ENCODE measurements around the gene SND1. TPM values are rescaled to one million over a fixed set of nuclear protein-coding genes. Genes with fewer than 3 reads are reported as not detected.

SND1 gene
- total and polyA plus RNA-seq, 3 experiments from 2014 or later, result 121 to 203 (median 198) TPM

DNA sequence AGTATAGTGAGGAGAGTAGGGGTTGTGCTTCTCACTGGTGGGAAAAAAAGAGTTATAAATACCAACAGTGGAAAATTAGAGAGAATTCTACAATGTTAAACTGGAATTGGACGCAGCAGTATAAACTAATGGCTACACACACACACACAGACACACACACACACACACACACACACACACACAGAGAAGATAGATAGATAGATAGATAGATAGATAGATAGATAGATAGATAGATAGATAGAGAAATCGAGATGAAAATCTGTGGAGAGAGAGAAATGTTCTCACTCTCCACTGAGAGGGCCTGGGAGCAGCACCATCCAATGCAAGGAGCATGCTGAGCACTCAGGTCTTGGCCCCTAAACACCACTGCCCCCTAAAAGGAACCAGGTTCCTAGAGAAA lies 479.1 kb downstream of the SND1 start:
- peaks cover 11 to 12% (median 11%) of the 10 kb centered on the region in 3 donors for H3K4me1 Mint-ChIP-seq
- Histone ChIP-seq H3K27me3 (ENCODE audit: insufficient read depth, low read length, poor library complexity, severe bottlenecking) (peaks cover 10% of the 10 kb centered on the region), H3K27ac (ENCODE audit: low read depth, low read length) (no peak overlapping the region), H3K36me3 (ENCODE audit: insufficient read depth, low read length) (no peaks in the 10 kb centered on the region), H3K4me3 (ENCODE audit: low read length) (no peak overlapping the region), H3K9me3 (ENCODE audit: low read length) (no peaks in the 10 kb centered on the region), H3K4me1 (ENCODE audit: insufficient read depth, low read length) (peaks cover 13% of the 10 kb centered on the region)
- no peak overlapping the region for H3K4me3 Mint-ChIP-seq
- POLR2A ChIA-PET, result no interaction called here
- CTCF ChIA-PET, result no interaction called here
- no peaks in the 10 kb centered on the region for H3K9me3 Mint-ChIP-seq
- no peaks in the 10 kb centered on the region for H3K36me3 Mint-ChIP-seq
- peaks cover 23 to 30% of the 10 kb centered on the region in 2 donors for H3K27me3 Mint-ChIP-seq
- DNase-seq, result no peak
- no peak overlapping the region for H3K27ac Mint-ChIP-seq

DNA sequence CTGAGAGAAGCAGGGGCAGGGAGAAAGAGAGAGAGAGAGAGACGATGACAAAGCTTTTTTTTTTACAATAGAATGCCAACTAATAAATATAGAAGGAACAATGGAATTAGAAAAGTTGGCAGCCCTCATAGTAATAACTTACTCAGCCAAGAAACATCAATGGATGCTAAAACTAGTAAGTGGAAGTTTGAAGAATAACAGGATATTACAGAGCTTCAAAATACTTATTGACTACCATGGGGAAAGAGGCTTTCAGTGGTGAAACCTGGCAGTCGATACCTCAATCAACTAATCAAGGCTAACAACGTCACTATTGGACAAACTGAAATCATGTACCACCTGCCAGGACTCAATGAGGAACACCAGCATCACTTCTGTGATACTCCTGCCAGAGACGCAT lies 479.7 kb downstream of the SND1 start:
- Mint-ChIP-seq H3K4me3 (no peak overlapping the region), H3K27me3 (peaks cover 28 to 30% of the 10 kb centered on the region in 2 donors), H3K36me3 (no peaks in the 10 kb centered on the region), H3K9me3 (no peaks in the 10 kb centered on the region), H3K27ac (no peak overlapping the region), H3K4me1 (peaks cover 11 to 14% (median 11%) of the 10 kb centered on the region in 3 donors)
- no peak overlapping the region for H3K27ac ChIP-seq (ENCODE audit: low read depth, low read length)
- no peaks in the 10 kb centered on the region for H3K36me3 ChIP-seq (ENCODE audit: insufficient read depth, low read length)
- POLR2A ChIA-PET, result no interaction called here
- peaks cover 17% of the 10 kb centered on the region for H3K4me1 ChIP-seq (ENCODE audit: insufficient read depth, low read length)
- peaks cover 14% of the 10 kb centered on the region for H3K27me3 ChIP-seq (ENCODE audit: insufficient read depth, low read length, poor library complexity, severe bottlenecking)
- DNase-seq, result no peak
- no peak overlapping the region for H3K4me3 ChIP-seq (ENCODE audit: low read length)
- CTCF ChIA-PET, result no interaction called here
- no peaks in the 10 kb centered on the region for H3K9me3 ChIP-seq (ENCODE audit: low read length)

DNA sequence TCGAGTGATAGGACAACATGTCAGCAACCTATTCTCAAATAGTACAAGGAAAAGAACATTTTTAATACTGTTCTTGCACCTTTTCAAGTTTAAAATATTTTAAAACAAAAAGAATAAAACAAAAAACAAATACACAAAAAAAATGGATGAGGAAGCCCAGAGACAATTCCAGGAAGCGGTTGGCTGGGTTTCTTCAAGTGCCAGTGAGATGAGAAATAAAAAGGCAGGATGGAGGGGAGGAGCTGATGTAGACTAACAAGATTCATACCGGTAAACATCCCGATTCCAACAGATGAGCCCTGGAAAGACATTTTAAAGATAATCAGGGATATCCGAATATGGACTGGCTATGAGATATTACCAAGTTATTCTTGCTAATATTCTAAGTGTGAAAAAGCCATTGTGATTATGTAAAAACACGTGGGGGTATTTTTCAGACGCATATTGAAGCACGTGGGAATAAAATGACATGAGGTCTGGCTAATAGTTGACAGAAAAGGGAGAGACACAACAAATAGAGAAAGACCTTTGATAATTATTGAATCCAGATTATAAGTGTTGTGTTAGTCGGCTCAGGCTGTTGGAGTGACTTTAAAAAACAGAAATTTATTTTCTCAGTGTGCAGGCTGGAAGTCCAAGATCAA lies 480.6 kb downstream of the SND1 start:
- Histone ChIP-seq H3K27ac (ENCODE audit: low read depth, low read length) (no peak overlapping the region), H3K27me3 (ENCODE audit: insufficient read depth, low read length, poor library complexity, severe bottlenecking) (peaks cover 14% of the 10 kb centered on the region), H3K9me3 (ENCODE audit: low read length) (no peaks in the 10 kb centered on the region), H3K36me3 (ENCODE audit: insufficient read depth, low read length) (no peaks in the 10 kb centered on the region), H3K4me1 (ENCODE audit: insufficient read depth, low read length) (peaks cover 17% of the 10 kb centered on the region), H3K4me3 (ENCODE audit: low read length) (no peak overlapping the region)
- Mint-ChIP-seq H3K4me3 (peak overlapping the region in 1 of 7 donors; percentile 14), H3K36me3 (no peaks in the 10 kb centered on the region), H3K4me1 (peaks cover 11 to 14% (median 11%) of the 10 kb centered on the region in 3 donors), H3K27me3 (peaks cover 28 to 36% of the 10 kb centered on the region in 2 donors), H3K27ac (no peak overlapping the region), H3K9me3 (no peaks in the 10 kb centered on the region)
- ChIA-PET POLR2A (no interaction called here), CTCF (no interaction called here)
- DNase-seq, result no peak

DNA sequence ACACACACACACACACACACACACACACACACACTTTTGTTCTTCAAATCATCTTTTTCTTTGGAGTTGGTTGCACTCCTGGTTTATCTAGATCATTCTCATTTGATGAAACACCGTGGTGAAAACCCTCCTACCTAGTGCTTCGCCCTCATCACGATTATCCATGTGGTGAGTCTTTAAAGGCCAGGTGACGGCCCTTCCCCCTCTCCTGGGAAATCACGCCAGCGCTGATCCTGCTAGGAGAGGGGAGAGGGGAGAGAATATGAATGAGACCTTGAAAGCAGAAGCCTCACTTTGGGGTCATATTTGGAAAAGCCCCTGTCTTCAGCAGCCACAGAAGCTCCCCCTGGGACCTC lies 483.1 kb downstream of the SND1 start:
- Histone ChIP-seq H3K9me3 (ENCODE audit: low read length) (no peaks in the 10 kb centered on the region), H3K4me3 (ENCODE audit: low read length) (peak overlapping the region; percentile 67), H3K27me3 (ENCODE audit: insufficient read depth, low read length, poor library complexity, severe bottlenecking) (peaks cover 14% of the 10 kb centered on the region), H3K36me3 (ENCODE audit: insufficient read depth, low read length) (no peaks in the 10 kb centered on the region), H3K4me1 (ENCODE audit: insufficient read depth, low read length) (peaks cover 17% of the 10 kb centered on the region), H3K27ac (ENCODE audit: low read depth, low read length) (no peak overlapping the region)
- peaks cover 11 to 14% (median 11%) of the 10 kb centered on the region in 3 donors for H3K4me1 Mint-ChIP-seq
- H3K9me3 Mint-ChIP-seq, result peaks cover 0 to under 1% (median 0%) of the 10 kb centered on the region in 5 donors
- peak overlapping the region in 3 of 8 donors; percentile 21 to 81 (median 22) for H3K27ac Mint-ChIP-seq
- ChIA-PET CTCF (interaction anchor here (0.8 to 4.6 kb wide), 31 partner anchors 8 to 551 kb away, joined by 3 to 35 read pairs (median 4); no protein-coding TSS in a partner anchor), POLR2A (interaction anchor here (1.2 to 1.4 kb wide), 2 partner anchors 31 to 547 kb away, joined by 4 to 9 read pairs; partner anchors contain the start of gene ARF5)
- no peak for DNase-seq
- peak overlapping the region; percentile 67 to 82 (median 71) for H3K4me3 Mint-ChIP-seq
- peaks cover 30 to 47% of the 10 kb centered on the region in 2 donors for H3K27me3 Mint-ChIP-seq
- no peaks in the 10 kb centered on the region for H3K36me3 Mint-ChIP-seq

GRCh38 chr7:128135515-128136214 lies 483.7 kb downstream of the SND1 start:
- H3K4me3 Mint-ChIP-seq, result peak overlapping the region; percentile 80 to 91 (median 81)
- no peaks in the 10 kb centered on the region for H3K36me3 Mint-ChIP-seq
- peak overlapping the region in 1 of 8 donors; percentile 81 for H3K27ac Mint-ChIP-seq
- no peaks in the 10 kb centered on the region for H3K36me3 ChIP-seq (ENCODE audit: insufficient read depth, low read length)
- no peaks in the 10 kb centered on the region for H3K9me3 ChIP-seq (ENCODE audit: low read length)
- H3K27me3 ChIP-seq (ENCODE audit: insufficient read depth, low read length, poor library complexity, severe bottlenecking), result peaks cover 14% of the 10 kb centered on the region
- POLR2A ChIA-PET, result interaction anchor here (0.6 to 1.4 kb wide), 4 partner anchors 27 to 621 kb away, joined by 3 to 9 read pairs (median 4); partner anchors contain the start of gene ARF5
- peaks cover 17% of the 10 kb centered on the region for H3K4me1 ChIP-seq (ENCODE audit: insufficient read depth, low read length)
- peaks cover 0 to 2% (median 0%) of the 10 kb centered on the region in 5 donors for H3K9me3 Mint-ChIP-seq
- H3K4me3 ChIP-seq (ENCODE audit: low read length), result peak overlapping the region; percentile 67
- CTCF ChIA-PET, result interaction anchor here (0.6 to 4.6 kb wide), 37 partner anchors 8 to 552 kb away, joined by 3 to 35 read pairs (median 4); no protein-coding TSS in a partner anchor
- peaks cover 11 to 14% (median 11%) of the 10 kb centered on the region in 3 donors for H3K4me1 Mint-ChIP-seq
- peaks cover 30 to 48% of the 10 kb centered on the region in 2 donors for H3K27me3 Mint-ChIP-seq
- H3K27ac ChIP-seq (ENCODE audit: low read depth, low read length), result no peak overlapping the region
- DNase-seq, result peak; percentile 48 to 72 (median 62)

GRCh38 chr7:128136215-128136597 lies 484.2 kb downstream of the SND1 start:
- H3K27me3 Mint-ChIP-seq, result peaks cover 30 to 48% of the 10 kb centered on the region in 2 donors
- H3K4me3 ChIP-seq (ENCODE audit: low read length), result peak overlapping the region; percentile 67
- H3K4me3 Mint-ChIP-seq, result peak overlapping the region; percentile 71 to 91 (median 81)

DNA sequence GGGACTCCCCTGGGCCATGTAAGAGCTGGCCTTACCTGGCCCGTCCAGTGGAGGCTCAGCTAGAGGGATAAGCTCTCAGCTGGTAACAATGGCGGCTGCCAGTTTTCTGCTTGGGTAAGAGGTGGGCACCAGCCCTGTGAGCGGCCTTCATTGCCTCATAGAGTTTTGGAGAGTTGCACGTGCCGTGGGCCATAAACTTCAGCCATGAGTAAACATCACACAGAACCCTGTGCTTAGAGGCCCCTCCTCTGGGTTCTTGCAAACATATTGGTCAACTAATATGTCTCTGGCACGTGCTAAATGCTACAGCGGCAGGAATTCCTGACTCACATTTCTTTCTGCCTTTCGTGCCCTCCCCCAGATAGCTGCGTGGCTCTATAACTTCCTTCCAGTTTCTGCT lies 485.2 kb downstream of the SND1 start:
- Histone ChIP-seq H3K27me3 (ENCODE audit: insufficient read depth, low read length, poor library complexity, severe bottlenecking) (peaks cover 14% of the 10 kb centered on the region), H3K9me3 (ENCODE audit: low read length) (no peaks in the 10 kb centered on the region), H3K36me3 (ENCODE audit: insufficient read depth, low read length) (no peaks in the 10 kb centered on the region), H3K27ac (ENCODE audit: low read depth, low read length) (no peak overlapping the region), H3K4me1 (ENCODE audit: insufficient read depth, low read length) (peaks cover 17% of the 10 kb centered on the region), H3K4me3 (ENCODE audit: low read length) (no peak overlapping the region)
- DNase-seq, result no peak
- Mint-ChIP-seq H3K4me1 (peaks cover 11 to 14% (median 11%) of the 10 kb centered on the region in 3 donors), H3K36me3 (no peaks in the 10 kb centered on the region), H3K4me3 (peak overlapping the region in 6 of 7 donors; percentile 5 to 52 (median 38)), H3K9me3 (peaks cover 0 to 2% (median 0%) of the 10 kb centered on the region in 5 donors), H3K27me3 (peaks cover 30 to 48% of the 10 kb centered on the region in 2 donors), H3K27ac (no peak overlapping the region)
- ChIA-PET POLR2A (no interaction called here), CTCF (interaction anchor here (0.7 to 4.6 kb wide), 5 partner anchors 11 to 429 kb away, joined by 3 to 32 read pairs (median 6); no protein-coding TSS in a partner anchor)

More at GRCh38 chr7:128136215-128136597, 484.2 kb downstream of the SND1 start:
- no peaks in the 10 kb centered on the region for H3K36me3 Mint-ChIP-seq
- Histone ChIP-seq H3K9me3 (ENCODE audit: low read length) (no peaks in the 10 kb centered on the region), H3K36me3 (ENCODE audit: insufficient read depth, low read length) (no peaks in the 10 kb centered on the region), H3K27me3 (ENCODE audit: insufficient read depth, low read length, poor library complexity, severe bottlenecking) (peaks cover 14% of the 10 kb centered on the region), H3K27ac (ENCODE audit: low read depth, low read length) (no peak overlapping the region), H3K4me1 (ENCODE audit: insufficient read depth, low read length) (peaks cover 17% of the 10 kb centered on the region)
- H3K9me3 Mint-ChIP-seq, result peaks cover 0 to 2% (median 0%) of the 10 kb centered on the region in 5 donors
- CTCF ChIA-PET, result interaction anchor here (0.6 to 4.6 kb wide), 34 partner anchors 9 to 553 kb away, joined by 3 to 35 read pairs (median 4); no protein-coding TSS in a partner anchor
- H3K27ac Mint-ChIP-seq, result no peak overlapping the region
- peaks cover 11 to 14% (median 11%) of the 10 kb centered on the region in 3 donors for H3K4me1 Mint-ChIP-seq
- POLR2A ChIA-PET, result interaction anchor here (1.0 to 1.4 kb wide), 3 partner anchors 27 to 548 kb away, joined by 3 to 9 read pairs (median 4); partner anchors contain the start of gene ARF5
- DNase-seq, result no peak

All from CD8-positive, alpha-beta memory T cell (primary cell).